IPS DF 4.7 (cell line): ENCODE data around the gene PLCZ1.
A peak's percentile ranks its signal among the peaks of the same experiment; 100 is the strongest.
"Not testable (repeated sequence)": the region's sequence is repeated elsewhere in the genome, so short reads cannot be mapped to it uniquely, and the experiment has no call there.

ENCODE experiments used
- DNase-seq: peaks from one replicate; pipeline ENCODE4 v3.0.0-alpha.2; 2013; ENCODE audit warnings: low spot score; ENCODE audit errors: extremely low read depth

Gene PLCZ1

GRCh38 chr12:18703321-18703720 lies 34.5 kb downstream of the PLCZ1 start:
- no peak for DNase-seq

- DNase-seq = no peak
Observed at GRCh38 chr12:18700271-18700670, 37.5 kb downstream of the PLCZ1 start.

GRCh38 chr12:18696971-18697602 lies 40.7 kb downstream of the PLCZ1 start:
- no peak for DNase-seq

DNA sequence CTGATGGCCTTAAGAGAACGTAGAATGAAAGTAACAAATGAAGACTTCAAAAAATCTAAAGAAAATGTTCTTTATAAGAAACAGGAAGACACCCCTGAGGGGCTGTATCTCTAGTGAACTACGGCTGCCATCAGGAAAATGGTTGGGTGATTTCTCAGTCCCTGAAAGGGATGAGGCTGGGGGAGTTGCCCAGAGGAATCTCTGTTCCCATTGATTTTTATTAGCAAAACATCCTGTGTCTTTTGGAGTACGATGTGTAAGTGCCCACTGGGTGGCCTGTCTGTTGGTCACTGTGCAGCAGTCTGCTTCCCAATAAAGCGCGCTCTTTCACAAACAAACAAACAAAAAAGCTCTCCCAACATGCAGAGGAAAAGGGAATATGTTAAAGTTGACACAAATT lies 43.8 kb downstream of the PLCZ1 start:
- DNase-seq = not testable (repeated sequence)

DNA sequence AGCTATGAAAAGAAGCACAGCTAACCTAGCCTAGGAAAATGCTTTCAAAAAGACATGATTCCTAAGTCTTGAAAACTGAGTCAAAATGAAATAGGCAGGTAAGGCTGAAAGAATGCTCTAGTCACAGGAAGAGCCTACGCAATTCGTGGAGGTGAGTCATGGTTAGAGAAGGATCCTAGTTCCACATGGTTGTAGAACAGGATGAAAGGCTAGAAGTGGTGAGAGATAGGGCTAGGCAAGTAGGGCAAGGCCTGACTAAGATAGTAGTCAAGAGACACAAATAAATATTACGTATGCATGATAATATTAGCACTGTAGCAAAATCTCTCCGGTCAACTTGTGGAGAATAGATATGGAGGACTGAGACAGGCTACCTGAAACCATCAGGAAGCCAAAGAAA lies 47.2 kb downstream of the PLCZ1 start:
- no peak for DNase-seq

GRCh38 chr12:18689771-18690170 lies 48.0 kb downstream of the PLCZ1 start:
- DNase-seq = no peak

GRCh38 chr12:18684430-18684829 lies 53.4 kb downstream of the PLCZ1 start:
- no peak for DNase-seq

DNA sequence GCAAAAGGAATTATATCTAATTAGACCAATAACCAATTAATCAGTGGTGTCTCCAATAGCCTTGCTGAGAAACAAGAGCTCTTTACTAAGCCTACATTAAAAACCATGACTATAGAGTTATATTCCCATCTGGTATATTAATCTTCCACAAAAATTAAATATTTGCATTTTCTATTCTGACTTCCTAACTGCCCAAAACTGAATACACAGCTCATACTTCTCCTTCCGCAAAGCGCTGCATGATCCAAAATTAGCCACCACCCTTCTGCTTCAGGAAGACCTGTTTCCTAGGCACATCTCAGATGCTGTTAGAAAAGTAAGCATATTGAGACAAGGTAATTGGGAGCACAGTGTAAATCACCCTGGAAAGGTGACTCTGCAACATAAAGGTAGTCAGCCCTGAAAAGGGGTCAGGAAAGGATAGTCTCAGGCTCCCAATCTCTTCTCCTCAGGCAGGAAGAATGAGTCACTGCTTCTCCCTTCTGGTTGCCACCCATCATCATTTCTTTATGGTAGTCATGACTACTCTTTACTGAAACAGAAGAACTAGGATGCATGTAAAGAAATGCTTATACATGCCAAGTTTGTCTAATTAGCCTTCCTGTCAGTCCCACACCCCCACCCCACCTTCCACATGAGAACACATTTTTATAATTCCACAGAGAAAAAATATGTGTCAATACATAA lies 54.3 kb downstream of the PLCZ1 start:
- no peak for DNase-seq

- DNase-seq = peak; percentile 7
Observed at GRCh38 chr12:18681818-18682217, 56.0 kb downstream of the PLCZ1 start.

DNA sequence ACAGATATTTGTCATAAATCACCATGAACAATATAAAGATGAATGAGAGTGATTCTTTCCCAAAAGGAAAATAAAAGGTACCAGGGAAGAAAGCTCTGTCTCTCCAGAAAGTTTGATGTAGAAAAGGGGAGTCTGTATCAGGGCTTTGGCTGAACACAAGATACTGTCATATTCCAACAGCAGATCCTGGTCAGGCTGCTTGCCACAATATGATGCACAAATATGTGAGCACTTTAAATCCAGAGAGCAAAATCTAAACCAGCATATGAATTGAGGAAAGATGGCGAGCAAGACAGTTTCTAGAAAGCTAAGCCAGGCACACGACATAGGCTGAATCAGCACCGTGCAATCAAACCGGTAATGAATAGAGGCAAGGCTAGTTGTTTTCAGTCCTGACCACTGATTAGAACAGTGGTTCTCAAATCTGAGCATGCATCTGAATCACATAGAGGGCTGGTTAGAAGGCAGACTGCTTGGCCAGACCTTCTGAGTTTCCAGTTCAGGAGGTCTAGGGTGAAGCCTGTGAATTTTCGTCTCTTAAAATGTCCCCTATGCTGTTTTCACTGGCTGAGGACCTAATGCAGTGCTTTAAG lies 60.7 kb downstream of the PLCZ1 start:
- DNase-seq = no peak

GRCh38 chr12:18676141-18676540 lies 61.7 kb downstream of the PLCZ1 start:
- DNase-seq = no peak

- no peak for DNase-seq
Observed at GRCh38 chr12:18658829-18659228, 79.0 kb downstream of the PLCZ1 start.

DNA sequence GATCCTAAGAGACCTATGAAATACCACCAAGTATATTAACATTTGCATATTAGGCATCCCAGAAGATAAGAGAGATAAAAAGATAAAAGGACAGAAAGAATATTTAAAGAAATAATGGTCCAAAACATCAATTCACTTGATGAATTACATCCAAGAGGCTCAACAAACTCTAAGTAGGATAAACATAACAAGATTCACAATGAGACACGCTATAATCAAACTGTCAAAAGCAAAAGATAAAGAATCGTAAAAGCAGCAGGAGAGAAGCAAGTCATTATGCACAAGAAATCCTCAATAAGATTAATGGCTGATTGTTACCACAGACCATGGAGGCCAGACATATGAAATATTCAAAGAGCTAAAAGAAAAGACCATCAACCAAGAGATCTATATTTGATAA lies 79.6 kb downstream of the PLCZ1 start:
- no peak for DNase-seq

- DNase-seq = no peak
Observed at GRCh38 chr12:18655351-18655750, 82.5 kb downstream of the PLCZ1 start.

GRCh38 chr12:18653465-18653864 lies 84.3 kb downstream of the PLCZ1 start:
- DNase-seq = no peak

GRCh38 chr12:18652596-18652995 lies 85.2 kb downstream of the PLCZ1 start:
- DNase-seq = no peak

GRCh38 chr12:18651525-18651924 lies 86.3 kb downstream of the PLCZ1 start:
- no peak for DNase-seq

- no peak for DNase-seq
Observed at GRCh38 chr12:18646286-18646890, 91.4 kb downstream of the PLCZ1 start.

GRCh38 chr12:18644564-18644963 lies 93.2 kb downstream of the PLCZ1 start:
- no peak for DNase-seq

GRCh38 chr12:18643681-18644080 lies 94.1 kb downstream of the PLCZ1 start:
- DNase-seq = no peak

DNA sequence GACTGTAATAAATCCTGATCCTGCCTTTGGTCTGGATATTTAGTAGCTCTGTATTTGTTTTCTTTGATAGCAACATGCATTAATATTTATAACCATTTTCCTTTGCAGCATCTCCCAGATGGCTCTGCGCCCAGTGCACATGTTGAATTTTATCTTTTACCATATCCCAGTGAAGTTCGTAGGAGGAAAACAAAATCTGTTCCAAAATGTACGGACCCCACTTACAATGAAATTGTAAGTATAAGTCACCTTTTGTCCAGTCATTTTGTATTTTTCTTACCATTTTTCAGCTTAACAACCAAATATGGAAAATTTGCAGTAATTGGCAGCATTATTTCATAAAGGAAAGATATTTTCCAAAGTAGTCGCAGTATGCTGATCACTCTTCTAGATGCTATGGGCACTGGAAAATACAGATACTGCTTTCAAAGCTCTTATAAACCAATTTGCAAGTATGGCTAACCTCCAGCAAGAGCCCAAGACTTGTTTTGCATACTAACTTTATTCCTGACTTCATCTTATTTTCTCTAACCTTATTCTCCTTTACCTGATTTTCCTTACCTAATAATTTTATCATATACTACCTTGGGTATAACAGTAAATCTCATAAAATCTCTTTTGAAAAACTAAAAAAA lies 97.4 kb downstream of the PLCZ1 start:
- no peak for DNase-seq

DNA sequence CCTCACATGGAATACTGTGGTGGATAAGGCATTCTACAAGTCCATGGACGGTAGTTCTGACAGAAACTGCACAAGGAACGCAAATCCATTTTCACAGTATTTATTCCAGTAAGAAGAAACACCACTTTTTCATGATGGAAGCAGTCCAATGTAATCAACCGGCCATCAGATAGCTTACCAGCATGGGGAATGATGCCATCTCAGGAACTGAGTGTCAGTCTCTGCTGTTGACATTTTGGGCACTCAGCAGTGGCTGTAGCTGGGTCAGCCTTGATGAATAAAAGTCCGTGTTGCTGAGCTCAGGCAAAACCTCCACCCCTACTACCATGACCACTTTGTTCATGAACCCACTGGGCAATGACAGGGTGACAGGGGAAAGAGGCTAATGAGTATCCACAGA lies 103.4 kb downstream of the PLCZ1 start:
- no peak for DNase-seq
